Caco-2 (cell line): ENCODE data around the gene FBN2. TPM values are rescaled to one million over a fixed set of nuclear protein-coding genes. Genes with fewer than 3 reads are reported as not detected.

ENCODE experiments used
- BruUV-seq: library from RNA; stranded (reverse); fragments of 400-500 nt; replicated peaks from 2 replicates; lab custom pipeline; 2021; lab: Mats Ljungman, UMichigan
- CTCF ChIA-PET: fragments of 300-600 bp; sonication (Branson Sonifier 250); formaldehyde crosslinking; loops from one replicate; lab custom pipeline; 2022; ENCODE audit warnings: antibody characterized with exemption; lab: Charles Lee
- POLR2A ChIA-PET: fragments of 300-600 bp; sonication (Branson Sonifier 250); formaldehyde crosslinking; loops from one replicate; lab custom pipeline; 2022; ENCODE audit warnings: antibody characterized with exemption; lab: Charles Lee
- DNase-seq, 2 experiments: peaks; one replicate each; pipeline versions ENCODE4 v3.0.0 to v3.0.0-alpha.2; 2020 to 2022
- H3K27me3 ChIP-seq: replicated peaks from 2 replicates; pipeline ENCODE4 v1.6.0; 2011; ENCODE audit warnings: low read length; ENCODE audit not compliant: control insufficient read depth, insufficient read depth
- H3K36me3 ChIP-seq: 2 replicates; pipeline ENCODE4 v1.5.1; 2011; ENCODE audit warnings: low read length; ENCODE audit not compliant: control insufficient read depth, insufficient read depth
- H3K4me1 ChIP-seq: fragments of 250-450 bp; sonication (Bioruptor Pico); 2 replicates; pipeline ENCODE4 v1.5.1; 2020; ENCODE audit warnings: mild to moderate bottlenecking
- H3K4me3 ChIP-seq: 2 replicates; pipeline ENCODE4 v1.5.1; 2011; ENCODE audit warnings: low read depth, mild to moderate bottlenecking, control low read depth, low read length
- H3K9me3 ChIP-seq: fragments of 250-450 bp; sonication (Bioruptor Pico); 2 replicates; pipeline ENCODE4 v1.5.1; 2020; ENCODE audit warnings: mild to moderate bottlenecking, moderate library complexity
- H3K27ac Mint-ChIP-seq: one replicate; pipeline ENCODE4 v1.8.0; 2022; ENCODE audit warnings: mixed read lengths; ENCODE audit not compliant: unreplicated experiment
- H3K27me3 Mint-ChIP-seq: one replicate; pipeline ENCODE4 v1.8.0; 2022; ENCODE audit warnings: mixed read lengths; ENCODE audit not compliant: insufficient read depth, unreplicated experiment
- H3K36me3 Mint-ChIP-seq: one replicate; pipeline ENCODE4 v1.8.0; 2022; ENCODE audit warnings: mild to moderate bottlenecking, mixed read lengths; ENCODE audit not compliant: insufficient read depth, unreplicated experiment
- H3K4me1 Mint-ChIP-seq: one replicate; pipeline ENCODE4 v1.8.0; 2022; ENCODE audit warnings: low read depth, mixed read lengths; ENCODE audit not compliant: unreplicated experiment
- H3K4me3 Mint-ChIP-seq: one replicate; pipeline ENCODE4 v1.8.0; 2022; ENCODE audit warnings: mild to moderate bottlenecking, moderate library complexity, mixed read lengths; ENCODE audit not compliant: unreplicated experiment
- H3K9me3 Mint-ChIP-seq: one replicate; pipeline ENCODE4 v1.8.0; 2022; ENCODE audit warnings: mixed read lengths; ENCODE audit not compliant: unreplicated experiment
- CTCF ChIP-seq, 2 experiments: fragments of 200-600 bp in 1 of 2; IDR thresholded peaks; 1 replicate in 1 of 2; 2 replicates in 1 of 2; pipeline versions ENCODE4 v1.5.1 to v1.8.0; 2011 to 2022; ENCODE audit warnings: antibody characterized with exemption in 1 of 2, control low read depth in 1 of 2, inconsistent platforms in 1 of 2, low read depth in 1 of 2, low read length in 1 of 2, mild to moderate bottlenecking in 1 of 2, moderate library complexity in 1 of 2; ENCODE audit not compliant: insufficient read depth in 1 of 2, severe bottlenecking in 1 of 2, unreplicated experiment in 1 of 2
- intact Hi-C: fragments of 100-400 bp; cut with micrococcal nuclease; formaldehyde crosslinking; loops from one replicate; pipeline ENCODE4 v1.10.0; 2022; ENCODE audit not compliant: unreplicated experiment
- total RNA-seq: library from RNA; stranded (reverse); gene quantifications from 2 replicates; pipeline ENCODE4 v1.2.3, GENCODE V29; 2022

FBN2 gene
- total RNA-seq, 1 experiment from 2014 or later, result 0.09 TPM

DNA sequence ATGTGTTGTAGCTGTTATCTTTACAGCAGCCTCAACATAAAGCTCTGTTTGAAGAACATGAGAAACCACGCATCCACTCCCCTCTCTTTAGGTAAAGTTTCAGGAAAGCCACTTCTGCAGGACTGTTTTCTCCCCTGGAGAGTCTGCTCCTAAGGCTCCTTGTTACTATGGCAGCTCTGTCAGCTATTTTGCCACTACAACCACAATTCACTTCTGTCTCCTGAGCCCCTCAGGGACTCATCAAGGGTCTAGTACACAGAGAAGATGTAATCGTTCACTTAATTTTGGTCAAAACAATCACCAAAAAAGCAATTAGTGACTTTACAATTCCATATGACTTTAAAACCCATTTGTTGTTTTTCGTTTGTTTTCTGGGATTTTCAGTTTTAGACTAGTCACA is 157.7 kb downstream of the FBN2 start:
- Histone ChIP-seq H3K36me3 (no peaks in the 10 kb centered on the region), H3K4me1 (no peaks in the 10 kb centered on the region), H3K27me3 (no peaks in the 10 kb centered on the region), H3K9me3 (no peaks in the 10 kb centered on the region), H3K4me3 (no peak overlapping the region)
- H3K27me3 Mint-ChIP-seq, result no peaks in the 10 kb centered on the region
- no peaks in the 10 kb centered on the region for H3K9me3 Mint-ChIP-seq
- H3K27ac Mint-ChIP-seq, result no peak overlapping the region
- peaks cover 12% of the 10 kb centered on the region for H3K4me1 Mint-ChIP-seq
- CTCF ChIA-PET, result no interaction called here
- no peak for TF ChIP-seq CTCF (IDR thresholded peaks at IDR 0.05; ENCODE audit: insufficient read depth in 1 of 2, low read depth in 1 of 2, low read length in 1 of 2, severe bottlenecking in 1 of 2, unreplicated experiment in 1 of 2)
- intact Hi-C loops, result no loop called here
- no TSS peak for BruUV-seq
- DNase-seq, result no peak
- H3K36me3 Mint-ChIP-seq, result no peaks in the 10 kb centered on the region
- POLR2A ChIA-PET, result no interaction called here
- no peak overlapping the region for H3K4me3 Mint-ChIP-seq

DNA sequence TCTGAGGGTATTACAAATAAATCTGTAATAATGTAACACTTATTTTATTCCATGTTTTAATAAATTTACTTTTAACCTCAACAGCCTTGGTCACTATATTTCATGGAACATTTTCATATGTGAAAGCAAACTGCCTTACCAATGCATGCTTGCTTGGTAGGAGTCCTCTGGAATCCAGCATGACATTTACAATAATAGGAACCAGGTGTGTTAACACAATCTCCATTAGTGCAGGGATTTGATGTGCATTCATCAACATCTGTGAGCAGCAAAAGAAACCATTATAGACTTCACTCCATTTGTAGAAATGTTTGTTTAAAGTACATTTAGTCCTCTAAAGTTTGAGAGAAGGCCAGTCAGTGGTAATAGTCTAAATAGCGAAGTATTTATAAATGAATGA is 159.4 kb downstream of the FBN2 start:
- Histone ChIP-seq H3K27me3 (no peaks in the 10 kb centered on the region), H3K4me3 (no peak overlapping the region), H3K4me1 (no peaks in the 10 kb centered on the region), H3K36me3 (no peaks in the 10 kb centered on the region), H3K9me3 (no peaks in the 10 kb centered on the region)
- no peaks in the 10 kb centered on the region for H3K9me3 Mint-ChIP-seq
- peaks cover 12% of the 10 kb centered on the region for H3K4me1 Mint-ChIP-seq
- ChIA-PET CTCF (interaction anchor here (0.5 kb wide), 1 partner anchor 117 kb away, joined by 3 read pairs; no protein-coding TSS in a partner anchor), POLR2A (no interaction called here)
- intact Hi-C loops, result no loop called here
- BruUV-seq, result no TSS peak
- no peak for DNase-seq
- H3K27ac Mint-ChIP-seq, result no peak overlapping the region
- no peaks in the 10 kb centered on the region for H3K36me3 Mint-ChIP-seq
- no peak overlapping the region for H3K4me3 Mint-ChIP-seq
- no peaks in the 10 kb centered on the region for H3K27me3 Mint-ChIP-seq
- no peak for TF ChIP-seq CTCF (IDR thresholded peaks at IDR 0.05; ENCODE audit: insufficient read depth in 1 of 2, low read depth in 1 of 2, low read length in 1 of 2, severe bottlenecking in 1 of 2, unreplicated experiment in 1 of 2)

DNA sequence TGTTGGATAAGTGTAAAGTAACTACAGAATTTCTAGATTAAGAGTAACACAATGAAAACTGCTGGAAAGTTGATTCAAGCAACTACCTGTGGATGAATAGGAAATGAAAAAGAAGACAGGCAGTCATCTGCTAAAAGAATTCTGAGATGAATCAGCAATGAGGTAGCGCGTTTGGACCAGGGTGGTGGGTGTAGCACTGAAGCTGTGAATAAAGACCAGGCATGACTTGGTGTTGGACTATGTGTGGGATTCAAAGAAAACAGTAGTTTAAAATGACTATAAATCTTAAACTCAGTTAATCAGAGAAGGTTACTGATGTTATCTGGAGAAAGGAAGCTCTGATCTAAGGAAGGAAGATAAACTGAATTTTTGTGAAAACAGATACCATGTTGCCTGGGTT is 159.8 kb downstream of the FBN2 start:
- Mint-ChIP-seq H3K4me3 (no peak overlapping the region), H3K27ac (no peak overlapping the region), H3K9me3 (no peaks in the 10 kb centered on the region), H3K36me3 (no peaks in the 10 kb centered on the region), H3K4me1 (peaks cover 12% of the 10 kb centered on the region), H3K27me3 (no peaks in the 10 kb centered on the region)
- ChIA-PET POLR2A (no interaction called here), CTCF (interaction anchor here (0.5 to 0.7 kb wide), 2 partner anchors 117 to 595 kb away, joined by 3 read pairs; no protein-coding TSS in a partner anchor)
- no peak for DNase-seq
- Histone ChIP-seq H3K36me3 (no peaks in the 10 kb centered on the region), H3K27me3 (no peaks in the 10 kb centered on the region), H3K9me3 (no peaks in the 10 kb centered on the region), H3K4me1 (no peaks in the 10 kb centered on the region), H3K4me3 (no peak overlapping the region)
- TF ChIP-seq CTCF (IDR thresholded peaks at IDR 0.05; ENCODE audit: insufficient read depth in 1 of 2, low read depth in 1 of 2, low read length in 1 of 2, severe bottlenecking in 1 of 2, unreplicated experiment in 1 of 2), result no peak
- BruUV-seq, result no TSS peak
- intact Hi-C loops, result no loop called here
